DMS79 (cell line): ENCODE results near the gene ZMYM2.

ENCODE experiments used
- DNase-seq: peaks from one replicate; lab custom pipeline; 2025; lab: John Stamatoyannopoulos, UW

Gene ZMYM2

DNA sequence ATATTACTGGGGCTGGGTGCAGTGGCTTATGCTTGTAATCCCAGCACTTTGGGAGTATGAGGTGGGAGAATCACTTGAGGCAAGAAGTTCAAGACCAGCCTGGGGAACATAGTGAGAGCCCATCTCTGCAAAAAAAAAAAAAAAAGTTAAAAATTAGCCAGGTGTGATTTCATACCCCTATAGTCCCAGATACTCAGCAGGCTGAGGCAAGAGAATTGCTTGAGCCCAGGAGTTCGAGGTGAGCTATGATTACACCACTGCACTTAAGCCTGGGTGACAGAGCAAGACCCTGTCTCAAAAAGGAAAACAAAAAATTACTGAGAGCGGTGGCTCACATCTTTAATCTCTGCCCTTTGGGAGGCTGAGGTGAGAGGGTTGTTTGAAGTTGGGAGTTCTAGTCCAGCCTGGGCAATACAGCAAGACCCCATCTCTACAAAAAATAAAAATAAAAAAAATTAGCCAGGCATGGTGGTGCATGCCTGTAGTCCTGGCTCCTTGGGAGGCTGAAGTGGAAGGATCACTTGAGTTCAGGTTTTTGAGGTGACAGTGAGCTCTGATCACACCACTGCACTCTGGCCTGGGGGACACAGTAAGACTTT lies 87.5 kb downstream of the ZMYM2 start:
- no peak for DNase-seq

DNA sequence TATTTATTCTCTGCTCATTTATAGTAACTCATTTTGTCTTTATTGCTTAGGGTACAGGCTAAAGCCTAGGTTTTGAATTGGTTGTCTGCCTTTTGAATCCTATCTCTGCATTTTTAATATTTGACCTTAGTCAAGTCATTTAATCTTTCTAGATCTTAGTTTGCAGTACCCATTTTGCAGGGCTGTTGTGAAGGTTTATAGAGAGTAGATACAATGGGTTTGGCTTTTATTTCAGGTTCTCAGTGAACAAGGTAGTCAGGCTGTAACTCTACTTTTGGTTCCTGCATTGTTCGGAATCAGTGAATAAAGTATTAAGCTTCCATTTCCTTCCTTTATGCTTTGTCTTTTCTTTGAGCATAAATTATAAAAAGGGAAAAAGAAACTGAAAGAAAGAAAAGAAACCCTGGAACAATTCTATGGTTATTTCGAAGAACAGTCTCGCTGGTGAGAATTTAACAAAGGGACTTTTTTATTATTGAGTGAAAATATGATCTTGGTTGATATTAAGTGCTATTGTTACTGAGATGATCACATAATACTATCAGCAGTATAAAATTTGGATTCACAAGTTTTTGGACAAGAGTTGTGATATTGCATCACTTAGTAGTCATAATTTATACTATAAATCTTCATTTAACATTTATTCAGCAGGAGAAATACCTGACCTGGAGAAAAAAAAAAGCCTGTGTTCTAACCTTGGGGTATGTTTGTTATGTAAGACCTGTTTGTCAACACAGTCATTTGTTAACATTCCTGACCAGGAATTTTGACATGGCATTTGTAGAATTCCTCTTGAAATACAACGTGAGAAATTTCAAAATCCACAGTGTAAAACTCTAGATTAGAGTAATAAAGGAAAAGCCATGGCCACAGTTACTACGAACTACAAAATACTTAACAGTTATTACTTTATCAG lies 91.3 kb downstream of the ZMYM2 start:
- no peak for DNase-seq

DNA sequence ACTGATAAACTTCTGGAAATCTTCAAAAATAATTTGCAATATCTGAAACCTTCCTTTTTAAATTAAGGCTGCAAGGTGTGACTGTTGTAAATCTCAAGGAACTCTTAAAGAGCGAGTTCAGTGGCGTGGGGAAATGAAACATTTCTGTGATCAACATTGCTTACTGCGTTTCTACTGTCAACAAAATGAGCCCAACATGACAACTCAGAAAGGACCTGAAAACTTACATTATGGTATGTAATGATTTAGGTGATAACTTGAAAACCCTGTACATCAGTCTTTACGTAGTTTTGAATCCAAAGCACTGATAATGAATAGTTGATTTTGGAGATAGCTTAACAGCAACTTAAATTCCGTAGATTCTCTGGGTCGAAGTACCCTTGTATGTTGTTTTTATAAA lies 92.8 kb downstream of the ZMYM2 start:
- DNase-seq: no peak

DNA sequence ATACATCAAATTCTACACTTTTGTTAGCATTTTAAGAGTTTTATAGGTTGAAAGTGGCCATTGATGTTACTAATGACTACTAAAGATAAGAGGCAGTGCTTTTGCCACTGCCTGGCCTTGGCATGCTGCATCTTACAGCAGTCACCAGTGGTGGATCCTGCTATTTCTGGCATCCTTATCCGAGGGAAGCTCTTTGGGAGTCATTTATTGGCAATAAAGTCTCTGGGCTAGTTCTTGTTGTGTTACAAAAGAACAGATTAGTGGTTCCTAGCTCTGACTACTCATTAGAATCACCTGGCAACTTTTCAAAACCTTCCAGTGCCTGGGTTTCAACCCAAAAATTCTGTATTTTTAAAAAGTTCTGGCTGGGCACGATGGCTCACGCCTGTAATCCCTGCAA lies 94.5 kb downstream of the ZMYM2 start:
- no peak for DNase-seq

DNA sequence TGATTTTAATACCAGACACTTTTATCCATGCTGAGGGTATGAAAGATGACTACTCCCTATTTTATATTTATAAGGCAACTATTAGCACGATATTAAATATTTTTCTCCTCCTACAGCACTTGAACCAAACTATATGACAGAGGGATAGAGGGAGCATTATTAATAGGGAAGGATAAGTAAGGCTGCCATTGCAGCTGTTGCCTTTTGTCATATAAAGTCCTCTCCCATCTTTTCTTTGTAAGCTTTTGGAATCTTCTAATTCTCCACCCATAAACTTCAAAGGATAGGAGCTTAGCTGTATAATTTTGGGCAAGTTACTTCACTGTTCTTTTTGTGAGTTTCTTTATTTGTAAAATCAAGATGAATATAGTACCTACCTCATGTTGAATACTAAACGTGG lies 95.4 kb downstream of the ZMYM2 start:
- no peak for DNase-seq

DNA sequence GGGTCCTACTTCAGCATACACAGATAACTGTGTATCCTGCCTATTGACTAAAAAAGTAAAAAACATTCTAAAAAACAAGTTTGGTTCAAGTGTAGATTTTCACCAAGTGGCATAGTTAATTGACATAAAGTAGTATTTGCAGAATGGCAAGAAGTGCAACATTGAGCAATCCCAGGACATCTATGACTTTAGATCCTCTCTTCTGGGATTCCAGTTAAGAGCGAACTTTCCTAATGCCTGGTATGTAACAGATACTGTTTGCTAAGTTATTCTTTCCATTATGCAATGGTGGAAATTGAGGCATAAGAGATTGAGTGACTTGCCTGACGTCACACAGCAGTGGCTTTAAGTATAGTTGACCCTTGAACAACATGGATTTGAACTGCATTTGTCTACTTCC lies 96.1 kb downstream of the ZMYM2 start:
- no peak for DNase-seq

DNA sequence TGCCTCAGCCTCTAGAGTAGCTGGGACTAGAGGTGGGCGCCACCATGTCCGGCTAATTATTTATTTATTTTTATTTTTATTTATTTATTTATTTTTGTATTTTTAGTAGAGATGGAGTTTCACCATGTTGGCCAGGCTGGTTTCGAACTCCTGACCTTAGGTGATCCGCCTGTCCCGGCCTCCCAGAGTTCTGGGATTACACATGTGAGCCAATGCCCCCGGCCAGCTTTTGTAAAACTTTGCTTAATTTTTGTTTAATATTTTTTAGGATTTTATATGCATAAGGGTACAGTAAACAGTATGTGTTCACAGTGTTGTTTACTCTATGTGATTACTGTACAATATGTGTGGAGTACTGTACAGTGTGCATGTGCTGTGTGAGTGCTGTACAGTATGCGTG lies 98.7 kb downstream of the ZMYM2 start:
- no peak for DNase-seq

DNA sequence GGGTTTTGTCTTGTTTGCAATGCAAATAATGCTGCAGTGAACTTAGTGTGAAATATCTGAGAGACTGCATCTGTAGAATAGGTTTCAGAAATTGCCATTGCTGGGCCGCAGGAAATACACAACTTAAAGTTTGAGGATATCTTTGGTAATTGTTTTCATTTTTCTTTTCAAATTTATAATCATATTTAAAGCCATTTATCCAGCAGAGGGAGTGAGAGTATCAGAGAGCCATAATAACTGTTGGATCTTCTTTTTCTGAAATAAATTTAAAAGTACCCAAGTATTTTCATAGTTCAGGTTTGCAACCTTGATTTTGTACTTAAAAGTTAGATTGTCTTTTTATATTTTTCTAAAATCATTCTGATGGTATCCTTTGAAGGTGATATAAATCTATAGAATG lies 99.4 kb downstream of the ZMYM2 start:
- DNase-seq: no peak

DNA sequence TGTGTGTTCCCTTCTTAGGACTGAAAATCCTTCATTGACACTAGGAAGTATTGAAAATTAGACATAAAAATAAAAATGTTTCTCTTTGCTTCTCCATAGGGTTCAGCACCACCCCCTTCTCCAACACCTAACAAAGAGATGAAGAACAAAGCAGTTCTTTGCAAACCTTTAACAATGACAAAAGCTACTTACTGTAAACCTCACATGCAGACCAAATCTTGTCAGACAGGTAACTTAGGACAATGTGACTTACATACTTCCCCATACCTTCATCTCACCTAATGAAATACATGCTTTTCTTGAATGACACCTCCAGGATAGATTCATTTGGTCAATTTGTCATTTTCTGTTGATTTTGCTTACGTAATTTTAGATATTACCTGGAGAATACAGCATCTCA lies 99.9 kb downstream of the ZMYM2 start:
- no peak for DNase-seq

DNA sequence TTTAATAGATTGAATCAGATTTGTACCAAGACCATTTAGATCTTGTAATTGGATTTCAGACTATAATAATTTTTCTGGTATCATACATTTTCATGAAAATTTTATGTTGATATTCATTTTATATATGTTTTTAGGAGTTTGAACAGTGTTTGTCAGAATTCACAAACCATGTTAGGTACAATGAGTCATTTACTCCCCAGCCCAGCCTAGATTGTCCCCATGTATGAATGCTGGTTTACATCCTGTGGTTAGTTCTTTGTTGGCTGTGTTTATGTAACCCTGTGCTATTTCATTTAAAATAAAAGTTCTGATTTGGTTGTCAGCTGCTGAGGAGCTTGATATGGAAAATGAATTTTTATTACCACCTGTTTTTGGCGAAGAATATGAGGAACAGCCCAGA lies 105.6 kb downstream of the ZMYM2 start:
- DNase-seq: no peak

DNA sequence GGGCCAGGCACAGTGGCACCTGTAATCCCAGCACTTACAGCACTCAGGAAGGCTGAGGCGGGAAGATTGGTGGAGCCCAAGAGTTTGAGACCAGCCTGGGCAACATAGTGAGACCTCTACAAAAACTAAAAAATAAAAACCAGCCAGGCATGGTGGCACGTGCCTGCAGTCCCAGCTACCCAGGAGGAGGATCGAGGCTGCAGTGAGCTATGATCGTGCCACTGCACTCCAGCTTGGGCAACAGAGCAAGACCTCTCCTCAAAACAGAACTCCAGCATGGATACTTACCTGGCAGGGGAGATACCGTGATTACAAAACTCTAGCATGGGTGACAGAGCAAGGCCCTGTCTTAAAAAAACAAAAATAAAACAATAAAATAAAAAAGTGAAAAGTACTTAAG lies 107.0 kb downstream of the ZMYM2 start:
- DNase-seq: no peak

DNA sequence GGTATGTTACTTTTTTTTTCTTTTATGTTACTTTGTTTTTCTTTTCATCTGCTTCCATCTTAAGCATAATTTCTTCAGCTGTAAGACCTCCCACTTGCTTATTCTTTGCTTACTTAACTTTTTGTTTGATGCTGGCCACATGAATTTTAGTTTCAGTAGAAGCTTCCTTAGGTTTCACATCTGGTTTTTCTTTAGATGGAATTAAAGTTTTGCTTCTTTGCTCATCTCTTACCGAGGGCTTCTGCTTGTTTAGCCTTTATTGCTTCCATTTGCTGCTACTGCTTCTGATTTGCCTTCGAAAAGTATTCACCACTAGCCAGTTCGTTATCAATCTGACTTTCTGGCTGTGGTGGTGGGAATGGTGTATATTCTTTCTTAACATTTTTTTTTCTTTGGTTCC lies 111.4 kb downstream of the ZMYM2 start:
- DNase-seq: no peak

DNA sequence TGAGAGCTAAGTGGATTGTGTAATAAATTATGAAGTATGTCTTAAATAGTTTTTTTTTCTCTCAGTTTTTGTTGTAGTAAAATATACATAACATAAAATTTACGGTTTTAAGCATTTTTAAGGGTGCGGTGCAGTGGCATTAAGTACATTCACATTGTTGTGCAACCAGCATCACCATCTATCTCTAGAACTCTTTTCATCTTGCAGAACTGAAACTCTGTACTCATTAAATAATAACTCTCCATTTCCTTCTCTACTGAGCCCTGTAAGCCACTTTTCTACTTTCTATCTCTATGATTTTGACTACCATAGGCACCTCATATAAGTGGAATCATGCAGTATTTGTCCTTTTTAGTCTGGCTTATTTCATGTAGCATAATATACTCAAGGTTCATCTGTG lies 115.2 kb downstream of the ZMYM2 start:
- no peak for DNase-seq

DNA sequence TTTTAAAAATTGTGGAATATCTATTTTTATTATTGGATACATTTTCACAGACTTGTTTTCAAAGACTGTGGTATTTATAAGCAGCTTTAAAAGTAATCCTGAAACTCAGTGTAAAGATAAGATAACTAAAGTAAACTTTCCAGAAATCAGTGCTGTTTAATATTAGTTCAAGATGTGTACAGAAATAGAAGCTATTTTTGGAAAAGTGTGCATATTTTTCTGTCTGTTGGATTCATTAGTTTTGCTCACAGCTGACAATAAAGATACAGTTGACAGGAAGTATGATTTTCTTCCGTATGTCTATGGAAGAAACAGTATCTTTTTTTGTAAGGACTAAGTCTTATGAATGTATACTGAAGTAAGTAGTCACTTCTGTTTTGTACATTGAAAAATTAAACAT lies 116.4 kb downstream of the ZMYM2 start:
- DNase-seq: no peak

DNA sequence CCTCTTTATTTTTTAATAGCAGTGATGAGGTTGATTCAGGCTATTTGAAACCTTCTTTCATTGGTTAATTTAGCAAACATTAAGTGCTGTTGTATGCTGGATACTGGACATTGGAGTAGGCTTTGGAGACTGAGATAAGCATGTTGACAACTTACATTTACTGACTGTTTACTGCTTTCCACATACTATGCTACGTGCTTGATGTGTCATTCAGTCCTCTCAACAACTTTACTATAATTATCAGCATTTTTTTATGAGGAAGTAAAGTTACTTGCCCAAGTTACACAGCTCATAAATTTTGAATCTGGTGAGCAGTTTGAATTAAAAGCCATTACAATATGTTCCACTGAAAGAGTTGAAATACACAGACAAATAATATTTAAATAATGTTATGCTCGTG lies 118.6 kb downstream of the ZMYM2 start:
- DNase-seq: no peak

DNA sequence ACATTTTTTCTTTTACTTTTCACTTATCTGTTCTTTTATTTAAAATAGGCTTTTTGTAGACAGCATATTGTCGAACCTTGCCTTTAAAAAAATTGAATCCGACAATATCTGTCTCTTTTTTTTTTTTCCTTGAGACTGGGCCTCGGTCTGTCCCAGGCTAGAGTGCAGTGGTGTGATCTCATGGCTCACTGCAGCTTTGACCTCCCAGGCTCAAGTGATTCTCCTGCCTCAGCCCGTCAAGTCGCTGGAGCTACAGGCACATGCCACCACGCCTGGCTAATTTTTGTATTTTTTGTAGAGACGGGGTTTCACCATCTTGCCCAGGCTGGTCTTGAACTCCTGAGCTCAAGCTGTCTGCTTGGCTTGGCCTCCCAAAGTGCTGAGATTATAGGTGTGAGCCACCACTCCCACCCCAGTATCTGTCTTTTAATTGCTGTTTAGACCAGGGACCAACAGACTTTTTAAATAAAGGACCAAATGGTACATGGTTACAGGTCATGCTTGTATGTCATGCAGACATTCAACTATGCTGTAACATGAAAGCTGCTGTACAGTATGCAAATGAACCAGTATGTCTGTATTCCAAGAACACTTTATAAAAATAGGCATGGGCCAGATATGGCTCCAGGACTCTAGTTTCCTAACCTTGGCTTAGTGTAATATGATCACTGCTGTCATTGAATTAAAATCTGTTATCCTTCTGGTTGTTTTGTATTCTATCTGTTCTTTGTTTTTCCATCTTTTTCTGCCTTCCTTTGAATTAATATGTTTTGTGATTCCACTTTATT lies 122.0 kb downstream of the ZMYM2 start:
- DNase-seq: no peak

DNA sequence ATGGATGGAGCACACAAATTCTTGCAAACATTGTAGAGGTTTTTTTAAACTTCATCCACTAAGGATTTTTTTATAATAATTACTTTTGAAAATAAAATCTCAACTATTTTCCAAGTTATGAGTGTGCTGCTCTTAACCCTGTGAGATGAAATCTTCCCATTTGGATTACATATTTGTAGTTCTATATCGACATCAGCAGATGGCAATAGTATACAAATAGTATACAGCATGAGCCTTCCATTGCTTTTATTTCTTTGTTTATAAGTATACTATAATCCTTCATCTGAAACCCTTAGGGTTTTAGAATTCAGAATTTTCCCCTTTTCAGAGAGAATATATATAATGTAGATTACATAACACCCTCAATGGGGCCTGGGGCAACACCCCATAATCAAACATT lies 131.8 kb downstream of the ZMYM2 start:
- DNase-seq: no peak

DNA sequence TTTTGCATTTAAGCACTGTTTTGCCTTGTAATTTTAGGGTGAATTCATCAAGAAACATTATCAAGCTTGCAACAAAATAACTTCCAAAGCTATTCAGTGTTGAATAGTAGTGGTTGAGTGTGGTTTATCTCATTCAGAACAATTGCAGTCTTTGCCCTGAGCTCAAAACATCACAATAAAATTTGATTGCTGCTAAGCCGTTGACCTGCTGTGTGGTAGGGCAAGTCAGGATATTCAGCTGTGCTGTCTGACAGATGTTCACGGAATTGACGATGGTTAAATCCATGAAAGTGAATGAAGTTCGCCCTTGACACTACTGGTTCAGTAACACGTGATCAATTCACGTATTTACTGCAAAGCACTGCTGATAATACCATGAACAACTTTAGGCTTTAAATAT lies 135.4 kb downstream of the ZMYM2 start:
- no peak for DNase-seq

DNA sequence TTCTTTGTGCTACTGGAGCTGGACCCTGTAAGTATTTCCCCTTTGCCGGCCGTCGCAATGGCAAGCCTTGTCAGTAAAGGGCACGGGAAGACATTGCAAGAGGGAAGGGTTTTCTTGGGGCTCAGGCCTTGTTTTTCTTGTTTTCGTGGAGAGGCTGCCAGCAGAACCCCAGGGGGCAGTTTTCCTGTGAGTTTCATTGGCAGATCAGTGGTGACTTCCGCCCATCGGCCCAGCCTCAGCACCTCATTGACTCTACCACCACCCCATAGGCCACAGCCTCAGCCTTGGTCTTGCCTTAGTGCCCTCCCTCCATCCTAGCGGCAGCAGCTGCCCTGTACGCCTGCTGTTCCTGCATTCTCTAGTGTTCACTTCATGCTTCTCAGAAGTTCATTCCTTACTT lies 140.8 kb downstream of the ZMYM2 start:
- DNase-seq: no peak

DNA sequence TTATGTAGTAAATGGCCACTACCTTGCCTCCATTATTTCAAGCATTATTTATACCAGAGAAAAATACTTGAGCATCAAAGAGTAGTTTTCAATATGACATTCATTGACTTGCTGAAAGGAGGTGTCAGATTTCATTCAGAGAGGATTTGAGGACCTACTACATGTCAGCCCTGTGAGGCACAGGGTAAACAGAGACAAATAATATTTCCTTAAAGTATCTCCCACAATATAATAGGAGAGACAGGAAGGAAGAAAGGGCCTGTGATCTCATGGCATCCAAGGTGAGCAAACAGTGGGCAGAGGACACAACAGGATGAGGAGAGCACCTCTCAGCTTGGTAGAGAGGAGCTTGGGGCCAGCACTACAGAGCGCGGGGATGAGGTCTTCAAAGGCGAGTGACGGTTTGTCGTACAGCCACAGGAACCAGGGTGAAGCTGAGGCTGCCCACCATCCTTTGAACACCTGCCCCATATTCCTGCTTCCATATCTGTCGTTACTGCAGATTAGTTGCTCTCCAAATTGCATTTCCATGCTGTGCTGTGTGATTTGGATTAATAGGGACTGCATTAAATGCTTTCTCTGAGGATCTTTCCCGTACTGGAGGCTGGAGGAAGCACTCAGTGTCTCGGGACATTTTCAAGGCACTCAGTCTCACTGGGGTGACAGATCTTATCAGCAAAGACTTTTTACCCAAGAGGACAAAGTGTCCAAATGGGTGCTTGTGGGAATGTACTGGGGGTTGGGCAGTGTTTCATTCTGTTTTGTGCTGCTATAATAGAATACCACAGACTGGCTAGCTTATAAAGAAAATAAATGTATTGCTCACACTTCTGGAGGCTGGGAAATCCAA lies 143.2 kb downstream of the ZMYM2 start:
- DNase-seq: no peak

DNA sequence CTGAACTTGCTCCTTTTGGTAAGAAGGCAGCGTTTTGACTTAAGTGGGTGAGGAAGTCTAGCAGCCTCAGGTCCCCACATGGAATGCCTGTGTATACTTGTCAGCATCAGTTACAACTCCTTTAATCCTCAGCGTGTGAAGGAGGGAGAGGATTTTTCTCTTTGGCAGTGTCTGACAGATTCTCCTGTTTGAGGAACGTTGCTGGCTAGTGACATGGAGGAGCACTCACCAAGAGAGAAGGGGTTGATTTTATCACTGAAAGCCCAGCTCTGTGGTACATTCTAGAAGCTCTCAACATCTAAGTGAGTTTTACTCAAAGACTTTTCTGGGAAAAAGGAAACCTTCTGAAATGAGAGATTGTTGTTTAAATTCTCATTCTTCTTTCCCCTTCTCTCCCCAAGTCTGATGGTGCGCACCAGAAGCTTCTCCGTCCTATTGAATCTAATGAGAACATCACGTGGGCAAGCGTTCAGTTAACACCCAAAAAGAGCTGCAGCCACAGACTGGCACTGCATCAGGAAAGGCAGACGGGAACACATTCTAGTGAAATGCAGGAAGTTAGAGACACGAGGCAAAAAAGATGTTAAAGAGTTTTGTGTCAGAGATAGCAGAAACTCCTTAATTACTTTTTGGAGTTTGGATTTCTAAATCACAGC lies 144.1 kb downstream of the ZMYM2 start:
- no peak for DNase-seq
